Fibroblast of lung (primary cell): ENCODE measurements around the gene RGS5. TPM values are rescaled to one million over a fixed set of nuclear protein-coding genes. Genes with fewer than 3 reads are reported as not detected.

ENCODE experiments used
- DNase-seq, 2 donors: peaks; one replicate each; pipeline versions ENCODE4 v3.0.0 to v3.0.0-alpha.2; 2010; ENCODE audit warnings: low read depth in 2 of 2
- H2AFZ ChIP-seq: 2 replicates; pipeline ENCODE4 v1.5.1; 2012; ENCODE audit warnings: low read length, control low read depth, inconsistent platforms
- H3K27ac ChIP-seq: 2 replicates; pipeline ENCODE4 v1.5.1; 2011; ENCODE audit warnings: low read length, control low read depth; ENCODE audit not compliant: insufficient read depth
- H3K27me3 ChIP-seq: 2 replicates; pipeline ENCODE4 v1.5.1; 2011; ENCODE audit warnings: mild to moderate bottlenecking, low read length; ENCODE audit not compliant: control insufficient read depth, insufficient read depth
- H3K36me3 ChIP-seq: 2 replicates; pipeline ENCODE4 v1.5.1; 2011; ENCODE audit warnings: low read length; ENCODE audit not compliant: control insufficient read depth, insufficient read depth
- H3K4me1 ChIP-seq: 2 replicates; pipeline ENCODE4 v1.5.1; 2011; ENCODE audit warnings: low read length; ENCODE audit not compliant: control insufficient read depth, insufficient read depth; ENCODE audit errors: extremely low read depth
- H3K4me2 ChIP-seq: 2 replicates; pipeline ENCODE4 v1.5.1; 2011; ENCODE audit warnings: low read length, control low read depth; ENCODE audit not compliant: insufficient read depth; ENCODE audit errors: extremely low read depth
- H3K4me3 ChIP-seq, 4 experiments: fragments of 200-600 bp in 1 of 4; sonication (generic) in 1 of 4; replicated peaks in 1 of 4; 2 replicates each; pipeline ENCODE4 v1.5.1; 2011 to 2016; ENCODE audit warnings: low read length in 4 of 4, low read depth in 3 of 4, mild to moderate bottlenecking in 3 of 4, control low read depth in 2 of 4, inconsistent platforms in 1 of 4, mixed read lengths in 1 of 4; ENCODE audit not compliant: insufficient read depth in 1 of 4; ENCODE audit errors: control extremely low read depth in 1 of 4
- H3K79me2 ChIP-seq: 2 replicates; pipeline ENCODE4 v1.5.1; 2012; ENCODE audit warnings: mild to moderate bottlenecking, low read length, inconsistent platforms; ENCODE audit not compliant: control insufficient read depth, insufficient read depth
- H3K9ac ChIP-seq: 2 replicates; pipeline ENCODE4 v1.5.1; 2011; ENCODE audit warnings: mild to moderate bottlenecking, low read length, control low read depth; ENCODE audit not compliant: insufficient read depth
- H3K9me3 ChIP-seq: 2 replicates; pipeline ENCODE4 v1.5.1; 2012; ENCODE audit warnings: low read depth, low read length; ENCODE audit not compliant: control insufficient read depth, insufficient read depth
- H4K20me1 ChIP-seq: 2 replicates; pipeline ENCODE4 v1.5.1; 2011; ENCODE audit warnings: low read length; ENCODE audit not compliant: control insufficient read depth, insufficient read depth; ENCODE audit errors: extremely low read depth
- CTCF ChIP-seq, 2 donors: IDR thresholded peaks in 1 of 2; conservative IDR thresholded peaks in 1 of 2; 1 replicate in 1 of 2; 2 replicates in 1 of 2; pipeline ENCODE4 v1.5.1; 2011 to 2012; ENCODE audit warnings: low read length in 2 of 2, control low read depth in 1 of 2, inconsistent platforms in 1 of 2, low read depth in 1 of 2, mild to moderate bottlenecking in 1 of 2
- EZH2 ChIP-seq: IDR thresholded peaks from 2 replicates; pipeline ENCODE4 v1.5.1; 2012; ENCODE audit warnings: low read length, control low read depth, mild to moderate bottlenecking; ENCODE audit errors: missing control alignments
- polyA plus RNA-seq, 2 donors: library from polyadenylated mRNA; depleted of rRNA in 1 of 2; stranded (reverse) in 1 of 2; unstranded in 1 of 2; fragments of >200 nt; gene quantifications; 2 replicates each; pipeline ENCODE4 v1.2.1, GENCODE V29; 2011 to 2012; ENCODE audit warnings: missing spikeins in 1 of 2
- total RNA-seq: library from RNA; depleted of rRNA; stranded (reverse); fragments of >200 nt; gene quantifications from 2 replicates; pipeline ENCODE4 v1.2.1, GENCODE V29; 2014

The RGS5 gene
- total and polyA plus RNA-seq, 2 donors (not counting 1 experiment from before 2014, with no cell fraction given) = 6.6 to 12.3 TPM

DNA sequence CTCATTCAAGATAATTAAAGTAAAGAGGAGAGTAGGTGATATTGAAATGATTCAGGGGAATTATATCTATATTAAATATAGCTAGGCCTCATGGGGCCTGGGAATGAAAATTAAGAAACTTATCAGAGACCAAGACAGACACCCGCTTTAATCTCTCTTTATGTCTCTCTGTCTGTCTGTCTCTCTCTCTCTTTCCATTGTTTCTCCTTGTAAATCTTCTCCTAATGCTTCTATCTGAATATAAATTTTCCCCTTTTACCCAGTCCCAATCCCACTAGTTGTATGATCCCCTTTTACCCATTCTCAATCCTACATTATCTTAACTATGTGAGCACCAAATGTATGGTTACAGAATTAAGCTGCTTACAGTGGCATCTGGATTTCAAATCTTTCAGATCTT, 61.2 kb downstream of the RGS5 start:
- no peak for DNase-seq
- Histone ChIP-seq H3K27ac (no peak overlapping the region), H4K20me1 (no peaks in the 10 kb centered on the region), H3K9ac (no peak overlapping the region), H2AFZ (no peak overlapping the region), H3K9me3 (no peaks in the 10 kb centered on the region), H3K4me1 (no peaks in the 10 kb centered on the region), H3K79me2 (no peaks in the 10 kb centered on the region), H3K4me2 (no peak overlapping the region), H3K36me3 (no peaks in the 10 kb centered on the region), H3K4me3 (no peak overlapping the region), H3K27me3 (no peaks in the 10 kb centered on the region)
- no peak for TF ChIP-seq CTCF (conservative IDR thresholded peaks at IDR 0.05 in 1 of 2, IDR thresholded peaks at IDR 0.05 in 1 of 2; ENCODE audit: low read depth in 1 of 2, low read length in 2 of 2)
- TF ChIP-seq EZH2 = no peak

GRCh38 chr1:163137556-163138265, 65.0 kb downstream of the RGS5 start:
- no peaks in the 10 kb centered on the region for H3K27me3 ChIP-seq
- no peak overlapping the region for H3K4me3 ChIP-seq
- H2AFZ ChIP-seq = no peak overlapping the region
- H3K27ac ChIP-seq = no peak overlapping the region
- no peaks in the 10 kb centered on the region for H3K79me2 ChIP-seq
- no peak overlapping the region for H3K4me2 ChIP-seq
- H3K9ac ChIP-seq = no peak overlapping the region
- no peaks in the 10 kb centered on the region for H4K20me1 ChIP-seq
- DNase-seq = peak in 1 of 2 donors; percentile 16
- H3K4me1 ChIP-seq = no peaks in the 10 kb centered on the region
- no peaks in the 10 kb centered on the region for H3K9me3 ChIP-seq
- H3K36me3 ChIP-seq = no peaks in the 10 kb centered on the region
- TF ChIP-seq EZH2 = no peak
- TF ChIP-seq CTCF (conservative IDR thresholded peaks at IDR 0.05 in 1 of 2, IDR thresholded peaks at IDR 0.05 in 1 of 2; ENCODE audit: low read depth in 1 of 2, low read length in 2 of 2) = no peak

- H3K79me2 ChIP-seq = no peaks in the 10 kb centered on the region
- no peaks in the 10 kb centered on the region for H3K27me3 ChIP-seq
- no peaks in the 10 kb centered on the region for H3K4me1 ChIP-seq
- TF ChIP-seq CTCF (conservative IDR thresholded peaks at IDR 0.05 in 1 of 2, IDR thresholded peaks at IDR 0.05 in 1 of 2; ENCODE audit: low read depth in 1 of 2, low read length in 2 of 2) (no peak), EZH2 (no peak)
- no peak overlapping the region for H3K4me2 ChIP-seq
- H4K20me1 ChIP-seq = no peaks in the 10 kb centered on the region
- H3K9me3 ChIP-seq = no peaks in the 10 kb centered on the region
- no peak for DNase-seq
- no peaks in the 10 kb centered on the region for H3K36me3 ChIP-seq
- no peak overlapping the region for H3K9ac ChIP-seq
- H2AFZ ChIP-seq = no peak overlapping the region
- no peak overlapping the region for H3K4me3 ChIP-seq
- H3K27ac ChIP-seq = no peak overlapping the region
Measured at GRCh38 chr1:163131981-163132380, 70.7 kb downstream of the RGS5 start.
